ENCODE results near the gene CACNA1C.

CACNA1C gene

GRCh38 chr12:2366711-2367110 lies 313.9 kb downstream of the CACNA1C start:
- Histone ChIP-seq H3K4me3 (ENCODE audit: low read depth, low read length) (no peak overlapping the region), H3K36me3 (no peaks in the 10 kb centered on the region), H3K27me3 (peaks cover 10% of the 10 kb centered on the region), H3K4me1 (no peaks in the 10 kb centered on the region; the same call in 1 of the 2 replicates), H3K9me3 (no peaks in the 10 kb centered on the region)
- no peak for DNase-seq
- no peak for TF ChIP-seq CTCF (IDR thresholded peaks at IDR 0.05; ENCODE audit: low read depth, low read length)

GRCh38 chr12:2372178-2372577 lies 319.4 kb downstream of the CACNA1C start:
- no peak for TF ChIP-seq CTCF (IDR thresholded peaks at IDR 0.05; ENCODE audit: low read depth, low read length)
- H3K9me3 ChIP-seq, result no peaks in the 10 kb centered on the region
- DNase-seq, result no peak
- H3K36me3 ChIP-seq, result no peaks in the 10 kb centered on the region
- H3K4me1 ChIP-seq, result no peaks in the 10 kb centered on the region
- no peak overlapping the region for H3K4me3 ChIP-seq (ENCODE audit: low read depth, low read length)
- peaks cover 10% of the 10 kb centered on the region for H3K27me3 ChIP-seq

- no peaks in the 10 kb centered on the region for H3K4me1 ChIP-seq
- no peaks in the 10 kb centered on the region for H3K9me3 ChIP-seq
- no peak for DNase-seq
- H3K4me3 ChIP-seq (ENCODE audit: low read depth, low read length), result no peak overlapping the region
- peaks cover 10% of the 10 kb centered on the region for H3K27me3 ChIP-seq
- TF ChIP-seq CTCF (IDR thresholded peaks at IDR 0.05; ENCODE audit: low read depth, low read length), result no peak
- H3K36me3 ChIP-seq, result no peaks in the 10 kb centered on the region
Measured at GRCh38 chr12:2372735-2373134, 319.9 kb downstream of the CACNA1C start.

GRCh38 chr12:2373307-2373706 lies 320.5 kb downstream of the CACNA1C start:
- Histone ChIP-seq H3K9me3 (no peaks in the 10 kb centered on the region), H3K27me3 (peaks cover 4% of the 10 kb centered on the region), H3K4me3 (ENCODE audit: low read depth, low read length) (no peak overlapping the region), H3K36me3 (no peaks in the 10 kb centered on the region), H3K4me1 (no peaks in the 10 kb centered on the region)
- no peak for TF ChIP-seq CTCF (IDR thresholded peaks at IDR 0.05; ENCODE audit: low read depth, low read length)
- DNase-seq, result no peak

- Histone ChIP-seq H3K9me3 (no peaks in the 10 kb centered on the region), H3K27me3 (peaks cover 4% of the 10 kb centered on the region), H3K4me1 (no peaks in the 10 kb centered on the region), H3K4me3 (ENCODE audit: low read depth, low read length) (no peak overlapping the region), H3K36me3 (no peaks in the 10 kb centered on the region)
- DNase-seq, result no peak
- TF ChIP-seq CTCF (IDR thresholded peaks at IDR 0.05; ENCODE audit: low read depth, low read length), result no peak
Measured at GRCh38 chr12:2374092-2374906, 321.5 kb downstream of the CACNA1C start.

- Histone ChIP-seq H3K36me3 (no peaks in the 10 kb centered on the region), H3K4me1 (no peaks in the 10 kb centered on the region), H3K4me3 (ENCODE audit: low read depth, low read length) (no peak overlapping the region), H3K9me3 (no peaks in the 10 kb centered on the region), H3K27me3 (no peaks in the 10 kb centered on the region; the same call in 1 of the 2 replicates)
- TF ChIP-seq CTCF (IDR thresholded peaks at IDR 0.05; ENCODE audit: low read depth, low read length), result no peak
- no peak for DNase-seq
Measured at GRCh38 chr12:2375871-2376270, 323.1 kb downstream of the CACNA1C start.
